ENCODE results near the gene LEMD3.

DNA sequence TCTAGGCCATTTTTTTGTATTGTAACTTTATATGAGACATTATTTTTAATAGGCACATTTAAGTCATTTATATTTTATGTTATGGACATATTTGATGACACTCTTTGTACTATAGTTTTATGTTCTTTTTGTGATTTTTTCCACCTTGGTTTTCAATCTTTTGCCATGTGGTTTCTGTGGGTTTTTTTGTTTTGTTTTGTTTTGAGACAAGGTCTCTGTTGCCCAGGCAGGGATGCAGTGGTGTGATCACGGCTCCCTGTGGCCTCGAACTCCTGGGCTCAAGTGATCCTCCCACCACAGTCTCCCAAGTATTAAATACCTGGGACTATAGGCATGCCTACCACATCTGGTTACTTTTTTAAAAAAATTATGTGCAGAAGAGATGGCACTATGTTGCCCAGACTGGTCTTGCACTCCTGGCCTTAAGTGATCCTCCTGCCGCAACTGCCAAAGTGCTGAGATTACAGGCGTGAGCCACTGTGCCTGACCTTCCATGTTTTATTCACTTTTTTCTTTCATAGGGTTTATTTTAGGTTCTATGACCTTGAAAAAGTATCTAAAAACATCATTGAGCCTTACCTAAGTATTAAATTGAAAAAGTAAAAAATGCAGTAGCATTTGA lies 125.4 kb downstream of the LEMD3 start:
- TF ChIP-seq GATA2 (IDR thresholded peaks at IDR 0.05; ENCODE audit: low read depth, low read length) (no peak), GATA3 (IDR thresholded peaks at IDR 0.05; ENCODE audit: low read depth, low read length) (no peak)
